ENCODE measurements around the gene C3orf62. TPM values are rescaled to one million over a fixed set of nuclear protein-coding genes. Genes with fewer than 3 reads are reported as not detected.
"Not testable (repeated sequence)": the region's sequence is repeated elsewhere in the genome, so short reads cannot be mapped to it uniquely, and the experiment has no call there.

Gene C3orf62
- total RNA-seq, 4 donors from 2014 or later, result 2.6 to 3.3 (median 3.0) TPM

DNA sequence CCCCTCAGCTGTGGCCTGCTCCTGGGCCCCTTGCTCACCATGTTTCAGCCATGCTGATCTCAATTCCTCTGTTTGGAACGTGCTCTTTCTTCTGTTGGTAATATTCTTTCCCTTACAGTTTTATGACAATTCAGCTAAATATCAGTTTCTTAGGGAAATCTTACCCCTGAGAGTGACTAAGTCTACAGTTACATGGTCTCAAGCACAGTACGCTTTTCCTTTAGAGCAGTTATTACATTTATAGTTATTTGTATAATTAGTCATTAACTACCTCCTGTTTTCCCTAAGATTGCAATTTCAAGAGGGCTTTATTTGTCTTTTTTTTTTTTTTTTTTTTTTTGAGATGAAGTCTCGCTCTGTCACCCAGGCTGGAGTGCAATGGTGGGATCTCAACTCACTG is 23.5 kb downstream of the C3orf62 start:
- H3K27me3 ChIP-seq, result no peaks in the 10 kb centered on the region
- H3K4me3 ChIP-seq, result no peak overlapping the region
- H3K36me3 ChIP-seq, result no peaks in the 10 kb centered on the region
- peaks cover 0 to 16% (median 3%) of the 10 kb centered on the region in 4 donors for H3K4me1 ChIP-seq
- H3K27ac ChIP-seq, result no peak overlapping the region
- WGBS, 2 donors, result 84 to 87% methylated on average over 3 of the region's 3 CpGs
- DNase-seq (ENCODE audit: low spot score in 2 of 2), result no peak
- no peak for TF ChIP-seq CTCF (IDR thresholded peaks at IDR 0.05)
- no peak for TF ChIP-seq EP300 (IDR thresholded peaks at IDR 0.05)
- TF ChIP-seq POLR2A (IDR thresholded peaks at IDR 0.05), result no peak
- no peaks in the 10 kb centered on the region for H3K9me3 ChIP-seq

DNA sequence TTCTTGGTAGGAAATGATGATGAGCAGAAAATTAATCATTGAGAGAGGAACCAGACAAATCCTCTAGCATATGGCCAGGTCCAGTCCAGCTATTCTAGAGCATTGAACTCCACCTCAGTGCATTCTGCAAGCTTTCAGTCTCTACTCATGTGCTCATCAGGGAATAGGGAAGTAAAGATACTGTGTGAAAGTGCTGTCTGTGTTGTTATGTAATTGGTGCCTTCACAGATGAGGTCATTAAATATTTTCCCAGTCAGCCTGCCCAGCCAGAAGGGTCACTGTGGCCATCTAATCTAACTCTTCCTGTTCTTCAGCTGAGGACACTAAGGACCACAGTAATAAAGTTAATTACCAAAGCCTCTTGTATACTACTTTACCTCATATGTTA is 28.2 kb downstream of the C3orf62 start:
- Histone ChIP-seq H3K27me3 (no peaks in the 10 kb centered on the region), H3K36me3 (no peaks in the 10 kb centered on the region), H3K4me1 (peaks cover 0 to 10% (median 3%) of the 10 kb centered on the region in 4 donors), H3K4me3 (no peak overlapping the region), H3K27ac (peak overlapping the region in 3 of 4 donors; percentile 40 to 68 (median 54)), H3K9me3 (no peaks in the 10 kb centered on the region)
- peak in 1 of 2 donors; percentile 26 for DNase-seq (ENCODE audit: low spot score in 2 of 2)
- peak in 1 of 2 donors; percentile 77 for TF ChIP-seq EP300 (IDR thresholded peaks at IDR 0.05)
- TF ChIP-seq CTCF (IDR thresholded peaks at IDR 0.05), result no peak

GRCh38 chr3:49244581-49245205 is 32.3 kb downstream of the C3orf62 start:
- Histone ChIP-seq H3K4me1 (peaks cover 0 to 10% (median 3%) of the 10 kb centered on the region in 4 donors), H3K9me3 (no peaks in the 10 kb centered on the region), H3K27me3 (no peaks in the 10 kb centered on the region), H3K36me3 (no peaks in the 10 kb centered on the region), H3K4me3 (no peak overlapping the region), H3K27ac (no peak overlapping the region)
- WGBS, 2 donors, result 41 to 47% methylated on average over 1 of the region's 1 CpG
- TF ChIP-seq EP300 (IDR thresholded peaks at IDR 0.05), result peak in 1 of 2 donors; percentile 35
- no peak for TF ChIP-seq CTCF (IDR thresholded peaks at IDR 0.05)
- DNase-seq (ENCODE audit: low spot score in 2 of 2), result no peak

GRCh38 chr3:49240091-49240490 is 36.9 kb downstream of the C3orf62 start:
- H3K27ac ChIP-seq; H3K4me3 ChIP-seq; DNase-seq (ENCODE audit: low spot score in 2 of 2); H3K36me3 ChIP-seq; H3K27me3 ChIP-seq; H3K9me3 ChIP-seq; H3K4me1 ChIP-seq: not testable (repeated sequence)
- WGBS, 2 donors, result 90 to 93% methylated on average over 11 of the region's 11 CpGs

DNA sequence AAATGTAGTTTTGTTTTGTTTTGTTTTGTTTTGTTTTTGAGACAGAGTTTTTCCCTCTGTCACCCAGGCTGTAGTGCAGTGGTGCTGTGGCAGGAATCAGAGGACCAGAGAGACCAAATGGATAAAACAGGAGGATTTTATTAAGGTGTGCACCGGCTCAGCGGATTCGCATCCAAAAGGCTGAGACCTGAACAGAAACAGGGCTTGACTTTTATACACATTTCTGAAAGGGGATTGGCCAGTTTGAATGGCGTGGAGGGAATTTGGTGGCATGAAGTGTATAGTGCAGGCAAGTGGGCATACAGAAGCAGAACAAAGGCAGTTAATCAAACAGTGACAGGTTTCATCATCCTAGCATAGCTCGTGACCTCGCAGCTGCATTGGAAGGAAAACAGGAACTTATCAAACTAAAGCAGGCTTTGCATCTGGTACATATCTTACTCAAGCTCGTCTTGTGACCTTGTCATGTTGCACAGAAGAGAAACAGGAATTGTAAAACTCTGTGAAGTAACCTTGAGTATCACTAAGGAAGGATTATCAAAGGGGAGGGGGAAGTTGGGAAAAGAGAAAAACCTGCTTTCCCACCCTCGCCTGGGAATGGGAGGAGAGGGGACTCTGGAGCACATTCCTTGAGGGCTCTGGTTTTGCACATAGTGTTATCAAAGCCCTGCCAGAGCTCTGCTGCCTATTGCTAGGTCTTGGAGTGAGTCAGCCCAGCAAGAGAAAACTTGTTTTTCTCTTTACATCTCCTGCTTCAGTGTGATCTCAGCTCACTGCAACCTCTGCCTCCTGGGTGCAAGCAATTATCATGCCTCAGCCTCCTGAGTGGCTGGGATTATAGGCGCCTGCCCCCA is 38.5 kb downstream of the C3orf62 start:
- H3K4me1 ChIP-seq, result no peaks in the 10 kb centered on the region
- H3K4me3 ChIP-seq, result no peak overlapping the region
- TF ChIP-seq CTCF (IDR thresholded peaks at IDR 0.05), result peak in 1 of 5 experiments; percentile 8
- TF ChIP-seq POLR2A (IDR thresholded peaks at IDR 0.05), result no peak
- peak; percentile 88 to 93 for TF ChIP-seq EP300 (IDR thresholded peaks at IDR 0.05)
- peak in 1 of 2 donors; percentile 84 for DNase-seq (ENCODE audit: low spot score in 2 of 2)
- 72 to 73% methylated on average over 9 of the region's 9 CpGs for WGBS, 2 donors
- H3K9me3 ChIP-seq, result peaks cover 0 to 11% (median 0%) of the 10 kb centered on the region in 4 donors
- no peaks in the 10 kb centered on the region for H3K36me3 ChIP-seq
- peak overlapping the region in 3 of 4 donors; percentile 7 to 72 (median 55) for H3K27ac ChIP-seq
- no peaks in the 10 kb centered on the region for H3K27me3 ChIP-seq

All from tibial nerve (tissue), 4 donors.